ENCODE measurements around the gene FAM13A.

FAM13A gene

GRCh38 chr4:88825931-88826330 is 231.1 kb downstream of the FAM13A start:
- TF ChIP-seq ZNF384 (IDR thresholded peaks at IDR 0.05) (no peak), SP1 (IDR thresholded peaks at IDR 0.05) (no peak), LEF1 (IDR thresholded peaks at IDR 0.05; ENCODE audit: borderline replicate concordance) (no peak), CTBP1 (IDR thresholded peaks at IDR 0.05; ENCODE audit: borderline replicate concordance) (no peak), PKNOX1 (IDR thresholded peaks at IDR 0.05) (no peak), SUZ12 (IDR thresholded peaks at IDR 0.05) (no peak), NFRKB (IDR thresholded peaks at IDR 0.05) (no peak), FOXA1 (IDR thresholded peaks at IDR 0.05) (no peak), FOXK2 (IDR thresholded peaks at IDR 0.05) (no peak), HDGF (IDR thresholded peaks at IDR 0.05; ENCODE audit: borderline replicate concordance) (no peak), ARNT (IDR thresholded peaks at IDR 0.05) (no peak), BHLHE40 (IDR thresholded peaks at IDR 0.05; ENCODE audit: borderline replicate concordance) (no peak), ELF4 (IDR thresholded peaks at IDR 0.05) (no peak), TARDBP (IDR thresholded peaks at IDR 0.05) (no peak), FOXM1 (IDR thresholded peaks at IDR 0.05; ENCODE audit: borderline replicate concordance) (no peak), L3MBTL2 (conservative IDR thresholded peaks at IDR 0.05) (no peak)
- DNase-seq (ENCODE audit: extremely low spot score): no peak
- POLR2A ChIA-PET: no interaction called here
- CTCF ChIA-PET: no interaction called here

GRCh38 chr4:88823058-88823919 is 233.7 kb downstream of the FAM13A start:
- CTCF ChIA-PET: interaction anchor here (0.7 kb wide), 1 partner anchor 200 kb away, joined by 3 read pairs; no protein-coding TSS in a partner anchor
- POLR2A ChIA-PET: interaction anchor here (0.6 to 1.5 kb wide), 6 partner anchors 15 to 201 kb away, joined by 3 to 4 read pairs (median 3); no protein-coding TSS in a partner anchor
- DNase-seq (ENCODE audit: extremely low spot score): peak; percentile 65
- TF ChIP-seq L3MBTL2 (conservative IDR thresholded peaks at IDR 0.05) (peak; percentile 54), FOXM1 (IDR thresholded peaks at IDR 0.05; ENCODE audit: borderline replicate concordance) (no peak), ARNT (IDR thresholded peaks at IDR 0.05) (0 out of 2 replicates have a peak, but pooled peaks have one; percentile 59), NFRKB (IDR thresholded peaks at IDR 0.05) (no peak), PKNOX1 (IDR thresholded peaks at IDR 0.05) (peak; percentile 81; the same call in 1 of the 2 replicates), HDGF (IDR thresholded peaks at IDR 0.05; ENCODE audit: borderline replicate concordance) (0 out of 2 replicates have a peak, but pooled peaks have one; percentile 9), CTBP1 (IDR thresholded peaks at IDR 0.05; ENCODE audit: borderline replicate concordance) (0 out of 2 replicates have a peak, but pooled peaks have one; percentile 28)

- no peak for DNase-seq (ENCODE audit: extremely low spot score)
- ChIA-PET CTCF (interaction anchor here (0.7 kb wide), 1 partner anchor 187 kb away, joined by 3 read pairs; no protein-coding TSS in a partner anchor), POLR2A (interaction anchor here (1.1 kb wide), 1 partner anchor 58 kb away, joined by 3 read pairs; no protein-coding TSS in a partner anchor)
- TF ChIP-seq SUZ12 (IDR thresholded peaks at IDR 0.05): no peak
- no peak for TF ChIP-seq CTBP1 (IDR thresholded peaks at IDR 0.05; ENCODE audit: borderline replicate concordance)
- TF ChIP-seq SP1 (IDR thresholded peaks at IDR 0.05): no peak
- no peak for TF ChIP-seq PKNOX1 (IDR thresholded peaks at IDR 0.05)
- no peak for TF ChIP-seq FOXA1 (IDR thresholded peaks at IDR 0.05)
- no peak for TF ChIP-seq FOXK2 (IDR thresholded peaks at IDR 0.05)
- TF ChIP-seq FOXM1 (IDR thresholded peaks at IDR 0.05; ENCODE audit: borderline replicate concordance): no peak
- no peak for TF ChIP-seq TARDBP (IDR thresholded peaks at IDR 0.05)
- no peak for TF ChIP-seq ZNF384 (IDR thresholded peaks at IDR 0.05)
- no peak for TF ChIP-seq ARNT (IDR thresholded peaks at IDR 0.05)
- TF ChIP-seq HDGF (IDR thresholded peaks at IDR 0.05; ENCODE audit: borderline replicate concordance): no peak
- TF ChIP-seq BHLHE40 (IDR thresholded peaks at IDR 0.05; ENCODE audit: borderline replicate concordance): no peak
These were observed 234.8 kb downstream of the FAM13A start for GRCh38 chr4:88822034-88822789.

GRCh38 chr4:88821522-88821921 is 235.5 kb downstream of the FAM13A start:
- TF ChIP-seq FOXM1 (IDR thresholded peaks at IDR 0.05; ENCODE audit: borderline replicate concordance) (no peak), HDGF (IDR thresholded peaks at IDR 0.05; ENCODE audit: borderline replicate concordance) (no peak), L3MBTL2 (conservative IDR thresholded peaks at IDR 0.05) (no peak), NFRKB (IDR thresholded peaks at IDR 0.05) (no peak), ZNF384 (IDR thresholded peaks at IDR 0.05) (no peak), TARDBP (IDR thresholded peaks at IDR 0.05) (no peak), LEF1 (IDR thresholded peaks at IDR 0.05; ENCODE audit: borderline replicate concordance) (no peak), ELF4 (IDR thresholded peaks at IDR 0.05) (no peak), BHLHE40 (IDR thresholded peaks at IDR 0.05; ENCODE audit: borderline replicate concordance) (no peak), CTBP1 (IDR thresholded peaks at IDR 0.05; ENCODE audit: borderline replicate concordance) (no peak), SUZ12 (IDR thresholded peaks at IDR 0.05) (no peak), SP1 (IDR thresholded peaks at IDR 0.05) (no peak), ARNT (IDR thresholded peaks at IDR 0.05) (no peak), FOXK2 (IDR thresholded peaks at IDR 0.05) (no peak), PKNOX1 (IDR thresholded peaks at IDR 0.05) (no peak)
- CTCF ChIA-PET: interaction anchor here (0.7 to 4.2 kb wide), 2 partner anchors 187 to 201 kb away, joined by 3 to 29 read pairs; no protein-coding TSS in a partner anchor
- DNase-seq (ENCODE audit: extremely low spot score): no peak
- POLR2A ChIA-PET: no interaction called here

All from HEK293T (cell line).